ENCODE data around the gene TUBGCP2.

GRCh38 chr10:133342942-133343341 lies 34.3 kb upstream of the TUBGCP2 start:
- TF ChIP-seq CTCF (optimal IDR thresholded peaks at IDR 0.05 in 1 of 3, IDR thresholded peaks at IDR 0.05 in 1 of 3, conservative IDR thresholded peaks at IDR 0.05 in 1 of 3; ENCODE audit: extremely low read depth in 1 of 3, insufficient read depth in 2 of 3, low read length in 3 of 3) (no peak), EZH2 (IDR thresholded peaks at IDR 0.05; ENCODE audit: low read length) (no peak)

All from keratinocyte (primary cell).